T-cell (primary cell): ENCODE results near the gene SOS1. TPM values are rescaled to one million over a fixed set of nuclear protein-coding genes. Genes with fewer than 3 reads are reported as not detected.

Experiments
- ATAC-seq, 4 experiments: fragments of 200-7000 bp in 3 of 4; fragments of 150-1000 bp in 1 of 4; cut with Tn5 transposase; replicated peaks in 1 of 4; 1 replicate in 3 of 4; 2 replicates in 1 of 4; pipeline ENCODE4 v1.10.0; 2021; ENCODE audit warnings: moderate library complexity in 3 of 4, mild to moderate bottlenecking in 2 of 4, moderate number of reproducible peaks in 1 of 4
- CTCF ChIA-PET, 2 donors: fragments of 300-600 bp; sonication (Branson Sonifier 250); formaldehyde crosslinking; loops; one replicate each; lab custom pipeline; 2022; ENCODE audit warnings: antibody characterized with exemption in 2 of 2; lab: Charles Lee
- POLR2A ChIA-PET, 2 donors: fragments of 300-600 bp; sonication (Branson Sonifier 250); formaldehyde crosslinking; loops; one replicate each; lab custom pipeline; 2022; ENCODE audit warnings: antibody characterized with exemption in 2 of 2; lab: Charles Lee
- DNase-seq, 35 experiments: peaks; one replicate each; pipeline versions ENCODE4 v3.0.0 to v3.0.0-alpha.2; 2013 to 2023
- H3K27ac ChIP-seq: one replicate; pipeline ENCODE4 v1.5.1; 2013; ENCODE audit warnings: low read length
- H3K27me3 ChIP-seq, 2 experiments: replicated peaks in 1 of 2; 1 replicate in 1 of 2; 2 replicates in 1 of 2; pipeline versions ENCODE4 v1.6.1 to v1.7.0; 2013; ENCODE audit warnings: low read length in 1 of 2, mixed read lengths in 1 of 2; ENCODE audit not compliant: control insufficient read depth in 2 of 2, insufficient read depth in 2 of 2; ENCODE audit errors: extremely low read depth in 1 of 2
- H3K36me3 ChIP-seq, 2 donors: 1 replicate in 1 of 2; 2 replicates in 1 of 2; pipeline versions ENCODE4 v1.6.1 to v1.7.0; 2013; ENCODE audit warnings: low read length in 1 of 2; ENCODE audit not compliant: control insufficient read depth in 2 of 2, insufficient read depth in 1 of 2; ENCODE audit errors: extremely low read depth in 1 of 2
- H3K4me1 ChIP-seq, 2 experiments: 1 replicate in 1 of 2; 2 replicates in 1 of 2; pipeline versions ENCODE4 v1.6.1 to v1.7.0; 2013; ENCODE audit warnings: low read length in 2 of 2, mixed read lengths in 1 of 2; ENCODE audit not compliant: insufficient read depth in 2 of 2, control insufficient read depth in 1 of 2; ENCODE audit errors: extremely low read depth in 1 of 2
- H3K4me3 ChIP-seq, 2 donors: 1 replicate in 1 of 2; 2 replicates in 1 of 2; pipeline versions ENCODE4 v1.5.1 to v1.7.0; 2013; ENCODE audit warnings: mild to moderate bottlenecking in 2 of 2, low read length in 1 of 2, moderate library complexity in 1 of 2; ENCODE audit not compliant: control insufficient read depth in 1 of 2; ENCODE audit errors: extremely low read depth in 1 of 2
- H3K9me3 ChIP-seq: 2 replicates; pipeline ENCODE4 v1.7.0; 2013
- H3K27ac Mint-ChIP-seq, 2 donors: one replicate each; pipeline ENCODE4 v1.8.0; 2020 to 2021; ENCODE audit warnings: mild to moderate bottlenecking in 2 of 2, mixed read lengths in 2 of 2
- H3K27me3 Mint-ChIP-seq, 2 donors: one replicate each; pipeline ENCODE4 v1.8.0; 2021 to 2022; ENCODE audit warnings: mixed read lengths in 2 of 2
- H3K36me3 Mint-ChIP-seq: one replicate; pipeline ENCODE4 v1.8.0; 2021; ENCODE audit warnings: mixed read lengths
- H3K4me1 Mint-ChIP-seq, 3 donors: one replicate each; pipeline ENCODE4 v1.8.0; 2020 to 2022; ENCODE audit warnings: mixed read lengths in 3 of 3, mild to moderate bottlenecking in 1 of 3
- H3K4me3 Mint-ChIP-seq, 3 donors: one replicate each; pipeline ENCODE4 v1.8.0; 2020 to 2022; ENCODE audit warnings: mild to moderate bottlenecking in 3 of 3, mixed read lengths in 3 of 3, moderate library complexity in 3 of 3
- H3K9me3 Mint-ChIP-seq, 3 donors: one replicate each; pipeline ENCODE4 v1.8.0; 2020 to 2022; ENCODE audit warnings: mixed read lengths in 3 of 3
- WGBS: methylation state at CpG from one replicate; pipeline ENCODE4 v1.1.5; 2013; ENCODE audit warnings: missing lambda C conversion rate; ENCODE audit not compliant: insufficient coverage; 5-methylcytosine and 5-hydroxymethylcytosine counted together
- total RNA-seq, 35 experiments: library from RNA in 6 of 35; stranded (reverse) in 6 of 35; fragments of 120-200 nt in 1 of 35; gene quantifications; one replicate each; pipeline versions ENCODE4 v1.2.1 to v1.2.4 and lab custom pipeline; 2013 to 2026

Gene SOS1
- total RNA-seq, 5 donors from 2014 or later (not counting 1 experiment from before 2014, with no cell fraction given): 44.3 to 138 (median 82.9) TPM

DNA sequence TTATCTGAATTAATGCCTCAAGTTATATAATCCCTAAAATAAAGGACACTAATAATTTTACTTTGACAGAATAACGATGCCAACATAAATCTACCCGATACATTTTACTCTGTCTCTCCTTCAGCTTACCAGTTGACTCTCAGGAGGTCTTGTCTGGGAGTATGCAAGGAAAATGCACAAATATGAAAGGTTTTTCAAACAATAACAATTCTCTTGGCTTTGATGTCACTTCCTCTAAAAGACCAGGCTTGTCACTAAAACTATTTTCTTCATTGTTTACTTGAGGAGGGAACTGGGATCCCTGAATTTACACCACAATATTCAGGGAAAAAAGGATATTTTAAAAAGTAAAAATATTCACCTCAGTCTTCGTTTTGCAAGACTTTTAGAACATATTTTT is 97.2 kb downstream of the SOS1 start:
- no peaks in the 10 kb centered on the region for H3K9me3 Mint-ChIP-seq
- no peaks in the 10 kb centered on the region for H3K4me1 ChIP-seq
- H3K27ac Mint-ChIP-seq: no peak overlapping the region
- ChIA-PET POLR2A (no interaction called here), CTCF (no interaction called here)
- H3K27me3 ChIP-seq: no peaks in the 10 kb centered on the region
- H3K4me3 Mint-ChIP-seq: no peak overlapping the region
- peaks cover 0 to 17% of the 10 kb centered on the region in 2 donors for H3K36me3 ChIP-seq
- no CpG with 5 or more reads among the region's 3 CpGs for WGBS
- H3K36me3 Mint-ChIP-seq: peaks cover 30% of the 10 kb centered on the region
- DNase-seq (no peak), ATAC-seq (no peak)
- H3K27ac ChIP-seq: no peak overlapping the region
- no peaks in the 10 kb centered on the region for H3K27me3 Mint-ChIP-seq
- no peaks in the 10 kb centered on the region for H3K9me3 ChIP-seq
- peaks cover 0 to 7% (median 4%) of the 10 kb centered on the region in 3 donors for H3K4me1 Mint-ChIP-seq
- no peak overlapping the region for H3K4me3 ChIP-seq

DNA sequence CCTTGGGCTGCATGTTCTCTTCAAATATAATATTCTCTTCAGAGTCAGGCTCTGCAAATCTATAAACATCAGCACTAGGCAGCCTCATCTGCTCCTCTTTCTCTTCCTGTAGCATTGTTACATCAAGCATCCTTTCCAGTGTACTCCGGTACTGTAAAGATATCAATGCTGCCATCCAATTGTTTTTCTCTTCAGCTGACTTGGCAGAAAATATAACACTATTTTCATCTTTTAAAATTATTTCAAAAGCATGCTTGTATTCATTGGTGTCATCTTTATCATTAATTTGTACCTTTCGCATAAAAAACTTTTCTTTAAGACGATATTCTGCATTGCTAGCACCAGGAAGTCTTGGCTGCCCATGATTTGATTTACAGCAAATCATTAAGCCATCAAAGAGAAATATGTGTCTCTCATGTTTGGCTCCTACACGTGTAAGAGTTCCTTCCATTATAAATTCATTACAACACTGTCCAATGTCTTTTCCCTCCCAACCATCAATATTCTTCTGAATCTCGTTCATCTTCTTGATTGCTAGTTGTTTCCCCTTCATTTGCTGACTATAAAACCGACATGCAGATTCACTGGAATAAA is 98.1 kb downstream of the SOS1 start:
- CTCF ChIA-PET: no interaction called here
- no peaks in the 10 kb centered on the region for H3K27me3 Mint-ChIP-seq
- 80% methylated on average over 4 of the region's 6 CpGs for WGBS

GRCh38 chr2:39020383-39020782 is 100.5 kb downstream of the SOS1 start:
- H3K4me3 ChIP-seq: no peak overlapping the region
- no peaks in the 10 kb centered on the region for H3K9me3 Mint-ChIP-seq
- H3K36me3 ChIP-seq: peaks cover 0 to 17% of the 10 kb centered on the region in 2 donors
- H3K36me3 Mint-ChIP-seq: peaks cover 27% of the 10 kb centered on the region
- no peak overlapping the region for H3K4me3 Mint-ChIP-seq
- no peaks in the 10 kb centered on the region for H3K9me3 ChIP-seq
- no peaks in the 10 kb centered on the region for H3K27me3 Mint-ChIP-seq
- CTCF ChIA-PET: no interaction called here
- DNase-seq (no peak), ATAC-seq (no peak)
- POLR2A ChIA-PET: no interaction called here
- H3K4me1 ChIP-seq: no peaks in the 10 kb centered on the region
- peaks cover 4 to 12% (median 5%) of the 10 kb centered on the region in 3 donors for H3K4me1 Mint-ChIP-seq
- no peak overlapping the region for H3K27ac ChIP-seq
- H3K27me3 ChIP-seq: no peaks in the 10 kb centered on the region
- no peak overlapping the region for H3K27ac Mint-ChIP-seq

More for the DNA sequence above, 98.1 kb downstream of the SOS1 start:
- Histone ChIP-seq H3K4me3 (no peak overlapping the region), H3K4me1 (no peaks in the 10 kb centered on the region), H3K27me3 (no peaks in the 10 kb centered on the region), H3K36me3 (peaks cover 0 to 17% of the 10 kb centered on the region in 2 donors), H3K27ac (no peak overlapping the region), H3K9me3 (no peaks in the 10 kb centered on the region)
- POLR2A ChIA-PET: no interaction called here
- Mint-ChIP-seq H3K4me1 (peaks cover 4 to 9% (median 5%) of the 10 kb centered on the region in 3 donors), H3K4me3 (no peak overlapping the region), H3K27ac (no peak overlapping the region), H3K36me3 (peaks cover 26% of the 10 kb centered on the region), H3K9me3 (no peaks in the 10 kb centered on the region)
- DNase-seq (no peak), ATAC-seq (no peak)

- H3K4me1 Mint-ChIP-seq: peaks cover 4 to 11% (median 5%) of the 10 kb centered on the region in 3 donors
- no peaks in the 10 kb centered on the region for H3K27me3 Mint-ChIP-seq
- no peak overlapping the region for H3K27ac Mint-ChIP-seq
Measured at GRCh38 chr2:39018638-39019037, 102.2 kb downstream of the SOS1 start.

DNA sequence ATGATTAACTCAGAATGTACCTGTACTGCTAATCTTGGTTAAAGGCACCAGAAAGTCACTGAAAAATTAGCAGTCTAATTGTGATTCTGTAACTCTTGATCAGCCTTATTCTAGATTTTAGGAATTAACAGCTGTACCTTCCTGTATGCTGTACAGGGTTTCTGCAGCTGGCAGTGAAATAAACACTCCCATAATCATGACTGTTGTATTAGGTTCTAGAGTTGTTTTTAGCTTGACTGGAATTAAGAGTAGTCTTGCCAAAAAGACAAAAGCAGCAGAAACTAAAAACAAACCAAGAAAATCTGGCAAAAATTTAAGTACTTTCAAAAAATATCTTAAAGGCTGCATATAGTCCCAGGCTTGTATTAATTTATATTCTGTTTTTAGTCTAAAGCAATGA is 103.5 kb downstream of the SOS1 start:
- Histone ChIP-seq H3K27me3 (no peaks in the 10 kb centered on the region), H3K9me3 (no peaks in the 10 kb centered on the region), H3K36me3 (peaks cover 0 to 21% of the 10 kb centered on the region in 2 donors), H3K27ac (no peak overlapping the region), H3K4me1 (no peaks in the 10 kb centered on the region), H3K4me3 (no peak overlapping the region)
- ChIA-PET POLR2A (no interaction called here), CTCF (no interaction called here)
- DNase-seq: no peak
- Mint-ChIP-seq H3K9me3 (no peaks in the 10 kb centered on the region), H3K36me3 (peaks cover 35% of the 10 kb centered on the region), H3K4me3 (no peak overlapping the region), H3K27me3 (no peaks in the 10 kb centered on the region), H3K4me1 (peaks cover 4 to 8% (median 5%) of the 10 kb centered on the region in 3 donors), H3K27ac (no peak overlapping the region)
- no peak for ATAC-seq

More at GRCh38 chr2:39018638-39019037, 102.2 kb downstream of the SOS1 start:
- DNase-seq: no peak
- ATAC-seq: no peak
- H3K36me3 ChIP-seq: peaks cover 0 to 19% of the 10 kb centered on the region in 2 donors
- CTCF ChIA-PET: interaction anchor here in 1 of 2 donors (0.6 kb wide), 1 partner anchor 14 kb away, joined by 7 read pairs; no protein-coding TSS in a partner anchor
- no peak overlapping the region for H3K4me3 Mint-ChIP-seq
- POLR2A ChIA-PET: no interaction called here
- no CpG with 5 or more reads among the region's 4 CpGs for WGBS
- peaks cover 32% of the 10 kb centered on the region for H3K36me3 Mint-ChIP-seq
- H3K9me3 ChIP-seq: no peaks in the 10 kb centered on the region
- no peaks in the 10 kb centered on the region for H3K27me3 ChIP-seq
- no peak overlapping the region for H3K4me3 ChIP-seq
- no peak overlapping the region for H3K27ac ChIP-seq
- H3K9me3 Mint-ChIP-seq: no peaks in the 10 kb centered on the region
- no peaks in the 10 kb centered on the region for H3K4me1 ChIP-seq

DNA sequence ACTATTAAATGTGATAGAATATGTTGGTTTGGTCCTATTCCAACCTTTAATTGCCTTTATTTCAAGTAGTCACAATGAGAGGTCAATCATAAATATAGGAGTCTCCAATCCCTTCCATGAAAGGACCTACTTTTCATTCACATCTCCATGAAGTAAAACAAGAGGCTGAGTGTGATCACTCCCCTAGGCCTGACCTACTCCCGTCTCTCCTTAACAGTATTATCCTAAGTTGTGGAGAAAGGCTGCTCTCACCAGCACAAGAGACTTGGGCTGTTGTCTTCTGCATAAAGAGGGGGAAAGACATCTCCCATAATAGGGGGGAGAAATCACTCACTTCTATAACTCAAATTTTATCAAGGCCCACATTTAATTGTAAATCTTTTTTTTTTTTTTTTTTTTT is 105.4 kb downstream of the SOS1 start:
- Mint-ChIP-seq H3K4me3 (no peak overlapping the region), H3K9me3 (no peaks in the 10 kb centered on the region), H3K27ac (no peak overlapping the region), H3K36me3 (peaks cover 49% of the 10 kb centered on the region), H3K4me1 (peaks cover 4 to 8% (median 5%) of the 10 kb centered on the region in 3 donors), H3K27me3 (no peaks in the 10 kb centered on the region)
- no peak for ATAC-seq
- Histone ChIP-seq H3K36me3 (peaks cover 0 to 25% of the 10 kb centered on the region in 2 donors), H3K4me1 (no peaks in the 10 kb centered on the region), H3K27me3 (no peaks in the 10 kb centered on the region), H3K27ac (no peak overlapping the region), H3K9me3 (no peaks in the 10 kb centered on the region), H3K4me3 (no peak overlapping the region)
- no peak for DNase-seq
- WGBS: no CpG with 5 or more reads among the region's 1 CpG
- ChIA-PET POLR2A (no interaction called here), CTCF (interaction anchor here in 1 of 2 donors (0.5 kb wide), 1 partner anchor 64 kb away, joined by 3 read pairs; no protein-coding TSS in a partner anchor)
